Inflammatory macrophage treated with lipopolysaccharide for 1 hour (primary cell): ENCODE results near the gene ACOX1.

ENCODE experiments used
- DNase-seq, 2 donors: peaks; one replicate each; pipeline ENCODE4 v3.0.0-alpha.2; 2020 to 2022

The ACOX1 gene

DNA sequence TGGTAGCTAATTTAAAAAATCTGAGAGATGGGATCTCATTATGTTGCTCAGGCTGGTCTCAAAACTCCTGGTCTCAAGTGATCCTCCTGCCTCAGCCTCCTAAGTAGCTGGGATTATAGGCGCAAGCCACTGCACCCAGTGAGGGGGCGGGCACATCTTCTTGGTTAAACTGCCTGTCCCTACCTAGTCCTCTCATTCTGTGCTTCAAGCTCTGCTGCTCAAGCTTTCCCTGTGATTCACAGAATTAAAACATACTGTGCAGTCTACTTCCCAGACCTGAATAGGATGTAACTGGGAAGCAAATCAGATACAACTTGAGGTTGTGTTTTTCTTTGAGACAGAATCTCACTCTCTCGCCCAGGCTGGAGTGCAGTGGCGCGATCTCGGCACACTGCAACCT is 76.6 kb downstream of the ACOX1 start:
- no peak for DNase-seq

DNA sequence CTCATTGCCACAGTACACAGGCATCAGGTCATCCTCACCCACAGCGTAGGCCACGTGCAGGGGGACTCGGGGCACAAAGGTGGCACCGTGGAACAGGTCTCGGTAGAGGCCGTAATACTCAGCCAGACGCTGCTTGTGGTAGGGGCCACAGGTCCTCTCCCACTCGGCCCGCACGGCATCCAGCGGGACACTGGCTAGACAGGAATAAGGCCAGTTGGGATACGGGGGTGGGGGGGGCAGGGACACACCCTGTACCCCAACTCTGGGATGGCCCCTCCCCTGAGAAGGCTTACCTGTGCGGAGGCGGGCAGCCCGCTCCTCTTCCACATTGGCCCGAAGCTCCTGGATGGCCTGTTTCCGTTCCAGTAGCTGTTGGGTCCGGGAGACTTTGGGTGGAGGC is 77.2 kb downstream of the ACOX1 start:
- no peak for DNase-seq

DNA sequence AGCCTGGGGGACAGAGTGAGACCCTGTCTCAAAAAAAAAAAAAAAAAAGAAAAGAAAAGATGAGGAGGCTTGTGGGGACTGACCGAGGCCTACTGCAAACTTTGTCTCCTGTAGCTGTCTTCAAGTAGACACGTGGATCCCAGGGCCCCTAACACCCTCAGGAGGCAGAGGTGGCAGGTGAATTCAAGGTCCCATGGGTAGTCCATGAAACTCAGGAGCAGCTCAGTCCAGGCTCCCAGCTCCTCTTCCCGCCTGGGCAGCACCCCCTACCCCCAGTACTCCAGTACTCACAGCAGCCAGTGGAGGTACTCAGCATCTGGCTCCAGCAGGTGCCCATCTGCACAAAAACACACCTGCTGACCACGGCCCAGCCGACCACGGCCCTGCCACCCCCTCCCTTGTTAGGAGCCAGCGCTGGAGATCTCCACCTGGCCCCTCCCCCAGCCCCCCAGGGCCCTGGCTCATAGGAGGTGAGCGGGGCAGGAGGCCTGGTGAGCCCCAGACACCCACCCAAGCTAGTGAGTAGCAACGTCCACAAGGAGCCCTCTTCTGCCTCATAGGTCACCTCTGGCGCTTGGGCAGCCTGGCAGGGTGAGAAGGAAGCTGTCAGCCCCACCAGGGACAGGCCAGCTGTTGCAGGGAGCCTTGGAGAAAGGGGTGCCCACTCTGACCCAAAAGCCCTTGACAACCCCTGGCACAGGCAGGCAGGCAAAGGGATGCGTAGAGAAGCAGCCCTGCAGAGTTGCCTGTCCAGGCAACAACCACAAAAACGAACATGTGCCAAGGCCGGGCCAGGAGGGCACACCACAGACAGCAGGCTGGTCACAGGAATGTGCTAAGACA is 78.1 kb downstream of the ACOX1 start:
- DNase-seq: no peak

DNA sequence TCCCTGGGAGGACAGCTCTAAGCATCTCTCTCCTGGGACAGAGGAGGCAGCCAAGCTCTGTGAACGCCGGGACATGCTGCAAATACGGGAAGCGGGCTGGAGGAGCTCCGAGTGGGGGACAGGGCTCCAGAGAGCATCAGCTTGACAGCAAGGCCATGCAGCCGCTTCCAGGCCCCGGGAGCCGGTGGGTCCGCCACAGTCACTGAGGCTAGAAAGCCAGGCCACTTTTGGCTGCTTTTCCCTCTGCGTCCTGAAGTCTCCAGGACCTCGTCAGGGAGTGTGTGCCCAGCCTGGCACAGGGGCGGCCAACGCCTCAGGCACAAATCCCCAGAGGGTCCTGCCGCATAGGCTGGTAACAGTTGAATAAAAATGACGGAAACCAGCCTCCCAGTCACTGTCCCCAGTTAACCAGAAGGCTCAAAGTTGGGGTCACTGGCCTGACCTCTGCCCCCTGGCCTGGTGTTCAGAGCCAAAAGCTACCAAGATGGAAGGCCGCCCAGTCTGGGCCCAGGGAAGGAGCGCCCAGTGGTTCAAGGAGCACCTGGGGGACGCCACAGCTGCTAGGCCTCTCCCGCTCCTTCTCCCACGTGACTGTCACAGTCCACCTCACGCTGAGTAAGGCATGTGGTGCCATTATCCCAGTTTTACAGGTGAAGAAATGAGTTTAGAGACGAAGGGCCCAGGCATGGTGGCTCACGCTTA is 79.0 kb downstream of the ACOX1 start:
- no peak for DNase-seq

DNA sequence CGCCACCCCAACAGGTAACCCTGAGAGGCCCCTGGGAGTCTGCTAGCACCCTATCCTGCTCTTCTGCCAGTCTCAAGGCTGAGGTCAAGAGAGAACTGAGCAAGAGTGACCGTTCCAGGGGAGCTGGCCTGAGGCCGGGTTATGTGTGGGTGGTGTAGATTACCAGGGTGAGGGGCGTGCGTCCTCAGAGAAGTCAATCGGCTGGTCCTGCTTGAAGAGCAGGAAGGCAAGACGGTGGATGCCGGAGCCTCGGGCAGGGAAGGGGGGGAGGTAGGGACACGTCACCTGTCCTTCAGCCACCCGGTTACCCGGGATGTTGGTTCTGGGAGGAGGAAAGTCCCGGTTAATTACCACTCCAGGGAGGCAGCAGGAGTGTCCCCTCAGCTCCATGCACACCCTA is 79.6 kb downstream of the ACOX1 start:
- DNase-seq: no peak

DNA sequence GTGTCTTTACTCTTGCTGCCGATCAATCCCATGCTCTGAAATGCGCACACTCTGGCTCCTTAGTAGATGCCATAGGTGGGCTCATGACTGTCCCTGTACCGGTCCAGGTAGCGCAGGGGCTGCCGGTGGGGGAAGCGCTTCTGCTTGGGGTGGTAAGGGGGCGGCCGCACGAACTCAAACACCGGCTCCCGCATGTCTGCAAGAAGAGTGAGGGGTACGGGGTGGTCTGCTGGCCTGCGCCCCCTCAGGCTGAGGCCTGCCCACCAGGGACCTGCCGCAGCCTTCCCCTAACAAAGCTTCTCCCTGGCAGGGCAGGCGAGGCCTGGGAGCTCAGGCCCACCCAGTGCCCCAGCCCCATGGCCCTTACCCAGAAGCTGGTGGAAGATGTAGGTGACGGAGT is 80.2 kb downstream of the ACOX1 start:
- DNase-seq: no peak

DNA sequence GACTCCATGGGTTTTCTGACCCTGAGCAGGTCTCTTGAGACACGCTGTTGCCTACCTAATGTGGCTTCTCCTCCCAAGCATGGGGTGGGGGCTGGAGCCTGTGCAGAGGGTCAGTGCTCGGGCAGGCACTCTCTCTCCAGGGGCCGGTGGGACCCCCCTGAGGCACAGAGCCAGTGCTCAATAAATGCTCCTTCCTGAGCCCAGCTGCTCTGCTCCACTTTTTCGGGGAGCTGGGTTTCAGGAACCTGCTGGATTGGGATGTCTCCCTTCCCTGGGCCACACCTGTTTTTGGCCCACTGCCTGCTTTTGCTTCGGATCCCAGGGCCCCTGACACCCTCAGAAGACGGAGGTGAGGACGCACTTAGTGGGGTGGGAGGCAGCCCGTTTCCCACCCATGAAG is 80.9 kb downstream of the ACOX1 start:
- DNase-seq: no peak

DNA sequence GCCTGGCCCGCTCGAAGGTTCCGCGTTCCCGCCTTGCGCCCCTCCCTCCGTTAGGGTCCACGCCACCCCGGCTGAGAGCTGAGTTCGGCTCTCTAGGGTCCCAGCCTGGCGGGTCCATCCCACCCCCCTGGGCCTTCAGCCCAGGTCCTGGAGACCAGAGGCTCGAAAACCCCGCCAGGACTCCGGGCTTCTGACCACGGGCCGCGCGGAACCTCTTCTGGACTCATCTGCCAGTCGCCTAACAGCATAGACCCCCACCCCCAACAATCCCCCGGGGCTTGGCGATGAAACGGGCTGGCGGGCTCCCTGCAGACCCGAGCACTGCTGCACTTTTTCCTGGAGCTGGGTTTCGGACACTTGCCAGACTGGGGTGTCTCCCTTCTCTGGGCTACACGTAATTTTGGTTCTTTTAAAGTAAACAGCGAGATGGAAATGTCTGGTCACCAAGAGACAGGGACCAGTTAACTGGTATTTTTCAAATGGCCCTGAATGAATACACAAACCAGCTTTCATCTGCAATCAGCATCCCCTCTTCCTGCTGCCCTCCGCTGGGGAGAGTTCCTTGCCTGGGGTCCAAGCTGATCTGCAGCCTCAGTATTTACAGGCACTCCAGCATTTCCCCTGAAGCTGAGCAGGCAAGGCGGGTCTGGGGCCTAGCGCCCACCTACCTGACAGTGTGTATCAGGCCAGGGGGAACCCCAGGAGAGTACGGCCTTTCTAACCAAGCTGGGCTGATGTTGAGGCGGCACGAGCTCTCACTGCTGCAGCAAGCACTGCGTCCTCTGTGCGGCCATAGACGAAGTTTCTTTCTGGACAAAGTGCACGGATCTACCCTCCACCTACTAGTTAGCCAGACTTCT is 81.6 kb downstream of the ACOX1 start:
- no peak for DNase-seq

DNA sequence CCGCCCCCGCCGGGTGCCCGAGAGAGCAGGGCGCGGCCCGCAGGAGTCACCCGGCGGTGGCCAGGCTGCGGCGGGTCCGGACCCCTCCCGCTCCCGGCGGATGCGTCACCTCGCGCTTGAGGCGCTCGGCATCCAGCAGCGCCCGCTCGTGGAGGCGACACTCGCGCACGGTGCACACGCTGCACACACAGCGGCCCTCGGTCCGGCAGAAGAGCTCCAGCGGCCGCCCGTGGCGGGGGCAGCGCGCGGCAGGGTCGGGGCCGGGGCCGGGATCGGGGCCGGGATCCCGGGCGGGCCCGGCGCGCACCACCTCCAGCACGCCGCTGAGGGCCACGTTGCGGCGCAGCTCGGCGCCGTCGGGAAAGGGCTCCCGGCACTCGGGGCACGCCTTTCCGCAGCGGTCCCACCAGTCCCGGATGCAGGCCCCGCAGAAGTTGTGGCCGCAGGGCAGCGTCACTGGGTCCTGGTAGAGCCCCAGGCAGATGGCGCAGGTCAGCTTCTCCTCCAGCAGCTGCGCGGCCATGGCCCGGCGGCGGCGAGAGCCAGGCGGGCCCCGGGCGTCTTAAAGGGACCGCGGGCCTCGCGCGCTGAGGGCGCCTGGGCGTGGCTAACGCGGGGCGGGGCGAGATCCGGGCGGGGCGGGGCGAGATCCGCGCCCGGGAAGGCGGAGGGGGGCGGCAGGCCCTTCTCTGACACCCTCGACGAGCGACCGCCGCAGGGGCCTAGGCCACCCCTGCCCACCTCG is 82.4 kb downstream of the ACOX1 start, which contains the start of gene TRIM65:
Gene TRIM65, minus strand, starts transcription at position 537 of the 745 bp plus-strand sequence. Its CDS starts 14 bp downstream, at position 523.
- peak; percentile 75 to 80 for DNase-seq

DNA sequence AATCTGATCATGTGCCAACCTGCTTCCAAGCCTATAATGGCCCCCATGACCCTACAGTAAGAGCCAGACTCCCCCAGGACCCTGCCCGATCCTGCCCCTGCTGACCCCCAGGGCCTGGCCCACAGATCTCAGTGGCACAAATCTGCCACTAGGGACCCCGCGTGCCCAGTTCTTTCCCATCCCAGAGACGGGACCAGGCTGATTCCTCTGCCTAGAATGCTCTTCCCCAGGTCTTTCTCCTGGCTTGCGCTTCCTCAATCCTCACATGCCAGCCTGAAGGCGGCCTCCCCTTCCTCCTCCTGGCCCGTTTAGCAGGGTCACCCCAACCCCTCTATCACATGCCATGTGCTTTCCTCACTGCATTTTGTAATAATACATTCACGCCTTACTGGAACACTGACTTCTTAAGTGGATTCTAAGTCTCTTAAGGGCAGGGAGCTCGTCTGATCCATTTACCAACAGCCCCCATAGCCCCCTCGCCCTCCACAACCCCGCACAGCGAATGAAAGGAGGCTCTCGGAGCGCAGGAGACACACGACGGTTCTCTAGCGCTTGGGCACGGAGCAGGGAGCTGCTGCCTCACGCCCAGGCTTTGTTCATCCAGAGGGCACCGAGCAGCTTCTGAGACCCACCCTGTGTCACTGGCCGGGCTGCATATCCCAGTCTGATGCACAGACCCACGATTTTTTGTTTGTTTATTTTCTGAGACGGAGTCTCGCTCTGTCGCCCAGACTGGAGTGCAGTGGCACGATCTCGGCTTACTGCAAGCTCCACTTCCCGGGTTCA is 83.4 kb downstream of the ACOX1 start:
- peak in 1 of 2 donors; percentile 56 for DNase-seq

DNA sequence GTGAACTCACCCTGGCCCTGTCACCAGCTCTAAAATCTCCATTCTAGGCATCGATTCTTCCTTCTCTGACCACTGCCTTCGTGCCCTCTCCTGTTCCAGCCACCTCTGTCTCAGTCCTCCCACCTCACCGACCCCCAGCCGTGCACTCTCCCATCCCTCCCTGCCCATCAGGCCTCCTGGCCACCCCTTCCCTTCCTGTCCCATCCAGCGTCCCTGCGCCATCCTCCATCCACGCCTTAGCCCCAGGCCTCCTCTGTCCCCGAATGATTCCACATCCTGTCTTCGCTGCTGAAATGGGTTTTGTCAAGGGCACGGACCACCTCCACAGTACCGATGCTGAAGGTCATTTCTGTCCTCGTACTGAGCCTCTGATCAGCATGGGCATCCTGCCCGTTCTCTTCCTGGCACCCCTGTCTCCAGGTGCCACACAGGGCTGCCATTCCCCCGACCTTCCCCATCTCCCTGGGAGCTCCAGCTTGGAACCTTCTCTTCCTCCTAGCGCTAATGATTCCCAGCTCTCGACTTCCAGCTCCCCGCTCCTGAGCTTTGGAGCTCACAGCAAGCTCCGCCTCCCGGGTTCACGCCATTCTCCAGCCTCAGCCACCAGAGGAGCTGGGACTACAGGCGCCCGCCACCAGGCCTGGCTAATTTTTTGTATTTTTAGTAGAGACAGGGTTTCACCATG is 84.8 kb downstream of the ACOX1 start:
- no peak for DNase-seq

DNA sequence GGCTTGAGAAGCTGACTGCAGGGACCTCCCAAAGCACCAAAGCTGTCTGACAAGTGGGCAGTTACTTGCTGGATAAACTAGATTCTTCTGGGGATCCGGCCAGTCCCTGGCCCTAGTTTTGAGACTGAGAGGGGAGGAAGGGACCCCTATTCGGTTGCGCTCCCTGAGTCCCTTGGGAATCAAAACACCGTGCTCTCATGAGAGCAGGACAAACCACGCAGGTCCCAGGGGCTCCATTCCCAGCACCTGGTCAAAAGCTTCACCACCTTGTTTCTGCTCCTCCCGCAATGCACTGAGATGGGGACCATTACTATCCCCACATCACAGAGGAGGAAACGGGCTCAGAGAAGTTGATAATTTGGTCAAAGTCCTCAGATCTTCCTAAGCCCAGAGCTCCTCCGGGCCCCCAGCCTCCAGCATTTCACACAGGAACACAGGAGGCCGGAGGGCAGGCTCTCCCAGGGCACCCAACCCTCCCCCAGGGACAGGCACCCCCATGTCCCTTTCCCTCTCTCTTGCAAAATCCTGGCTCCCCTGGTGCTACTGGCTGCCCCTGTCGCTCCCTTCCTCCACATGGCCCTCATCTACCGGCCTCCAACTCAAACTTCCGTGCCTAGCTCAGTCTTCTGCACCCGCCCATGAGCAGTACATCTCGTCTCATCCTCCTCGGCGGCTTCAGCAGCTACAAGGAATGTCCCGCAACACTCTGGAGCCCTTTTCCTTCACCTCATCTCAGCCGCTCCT is 85.5 kb downstream of the ACOX1 start:
- DNase-seq: no peak

DNA sequence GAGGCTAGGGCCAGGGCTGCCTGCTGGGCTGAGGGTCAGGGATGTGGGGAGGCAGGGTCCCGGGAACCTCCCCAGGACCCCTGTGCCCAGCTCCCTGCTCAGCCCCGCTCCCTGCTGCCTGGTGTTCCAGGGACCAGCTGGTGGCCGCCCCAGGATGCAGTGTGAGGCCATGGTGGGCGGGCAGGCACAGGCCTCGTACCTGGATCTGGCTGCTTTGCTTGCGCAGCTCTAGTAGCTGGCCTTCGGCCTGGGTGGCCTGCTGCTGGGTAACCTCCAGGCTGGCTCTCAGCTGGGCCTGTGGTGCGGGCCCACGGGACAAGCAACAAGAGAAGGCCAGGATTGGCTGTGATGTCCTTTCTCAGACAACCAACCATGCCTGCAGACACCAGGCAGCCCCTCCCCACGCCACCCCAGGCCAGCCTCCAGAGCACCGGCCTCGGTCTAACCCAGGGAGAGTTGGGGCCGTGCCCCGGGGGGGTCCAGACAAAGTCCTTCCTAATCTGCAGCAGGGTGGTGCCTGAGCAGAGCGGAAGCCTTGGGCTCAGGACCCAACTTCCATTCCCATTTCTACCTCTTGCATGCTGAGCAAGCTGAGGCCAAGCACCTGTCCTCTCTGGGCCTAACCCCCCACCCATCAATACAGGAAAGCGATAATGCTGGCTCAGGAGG is 86.3 kb downstream of the ACOX1 start:
- DNase-seq: no peak

DNA sequence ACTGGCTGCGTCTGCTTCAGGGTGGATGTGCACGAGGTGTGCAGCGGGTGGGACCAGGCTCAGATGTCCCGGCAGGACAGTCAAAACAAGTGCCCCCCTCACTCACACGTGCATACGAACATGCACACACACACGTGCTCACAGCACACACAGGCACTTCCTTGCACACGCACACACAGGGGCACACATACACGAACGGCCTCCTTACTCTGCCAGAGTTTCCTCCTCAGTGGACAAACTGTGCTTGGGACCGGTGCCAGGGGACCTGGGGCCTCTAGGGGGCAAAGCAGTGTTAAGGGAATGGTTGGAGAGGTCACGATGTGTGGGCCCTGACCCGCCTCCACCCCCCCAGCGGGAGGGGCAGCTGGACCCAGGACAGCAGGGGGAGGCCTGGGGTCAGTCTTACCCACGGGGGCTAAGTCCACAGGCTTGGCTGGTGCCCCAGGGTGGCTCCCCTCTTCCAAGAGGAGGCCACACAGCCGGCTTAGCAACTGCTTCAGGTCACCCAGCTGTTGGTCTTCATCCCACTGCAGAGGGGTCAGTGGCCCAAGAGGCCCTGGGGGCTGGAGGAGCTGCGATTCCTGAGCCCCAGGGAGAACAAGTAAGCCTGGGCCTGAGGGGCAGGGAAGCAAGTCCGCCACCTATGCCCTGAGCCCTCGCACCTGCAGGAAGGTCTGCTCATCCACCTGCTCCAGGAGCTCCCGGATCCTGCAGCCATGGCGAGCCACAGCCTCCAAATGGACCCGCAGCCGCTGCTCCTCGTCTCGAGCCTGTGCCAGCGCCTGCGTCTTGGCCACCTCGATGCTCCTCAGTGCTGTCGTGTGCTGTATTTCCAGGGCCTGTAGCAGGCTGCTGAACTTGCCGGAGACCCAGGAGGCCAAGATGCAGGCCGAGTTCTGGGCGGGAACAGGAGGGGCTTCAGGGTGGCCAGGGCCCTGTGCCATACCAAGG is 87.1 kb downstream of the ACOX1 start:
- DNase-seq: no peak
